NT2/D1 (cell line): ENCODE results near the gene YY1AP1.
"Not testable (repeated sequence)": the region's sequence is repeated elsewhere in the genome, so short reads cannot be mapped to it uniquely, and the experiment has no call there.

Experiments used
- SUZ12 ChIP-seq: IDR thresholded peaks from 2 replicates; pipeline ENCODE4 v1.6.1; 2011; ENCODE audit not compliant: insufficient read length, insufficient read depth; ENCODE audit errors: extremely low read depth
- YY1 ChIP-seq: IDR thresholded peaks from 2 replicates; pipeline ENCODE4 v1.6.1; 2011; ENCODE audit not compliant: insufficient read length, insufficient read depth
- ZNF274 ChIP-seq: IDR thresholded peaks from 2 replicates; pipeline ENCODE4 v1.6.1; 2011; ENCODE audit warnings: mild to moderate bottlenecking, low read depth, low read length

DNA sequence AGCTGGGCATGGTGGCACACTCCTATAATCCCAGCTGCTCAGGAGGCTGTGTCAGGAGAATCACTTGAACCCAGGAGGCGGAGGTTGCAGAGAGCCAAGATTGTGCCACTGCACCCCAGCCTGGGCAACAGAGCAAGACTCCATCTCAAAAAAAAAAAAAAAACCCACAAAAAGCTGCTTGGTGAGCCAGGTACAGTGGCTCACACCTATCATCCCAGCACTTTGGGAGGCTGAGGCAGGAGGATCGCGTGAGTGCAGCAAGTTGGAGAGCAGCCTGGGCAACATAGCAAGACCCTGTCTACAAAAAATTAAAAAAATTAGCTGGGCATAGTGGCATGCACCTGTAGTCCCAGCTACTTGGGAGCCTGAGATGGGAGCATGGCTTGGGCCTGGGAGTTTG, 26.5 kb upstream of the YY1AP1 start:
- TF ChIP-seq SUZ12, YY1, ZNF274: not testable (repeated sequence)
